HCT116 (cell line): ENCODE results near the gene PDE10A. TPM values are rescaled to one million over a fixed set of nuclear protein-coding genes. Genes with fewer than 3 reads are reported as not detected.

ENCODE experiments used
- ATAC-seq: fragments of 200-7000 bp; cut with Tn5 transposase; 2 replicates; pipeline ENCODE4 v1.9.1; 2020; ENCODE audit warnings: mild to moderate bottlenecking, moderate library complexity
- BruUV-seq: library from RNA; stranded (reverse); fragments of 400-500 nt; replicated peaks from 2 replicates; lab custom pipeline; 2021; lab: Mats Ljungman, UMichigan
- CTCF ChIA-PET: fragments of 300-600 bp; sonication (Branson Sonifier 250); formaldehyde crosslinking; loops from one replicate; lab custom pipeline; 2021; ENCODE audit warnings: antibody characterized with exemption; lab: Charles Lee
- POLR2A ChIA-PET: fragments of 300-600, 350-600 bp; sonication (Branson Sonifier 250); formaldehyde crosslinking; loops from one replicate; lab custom pipeline; 2021; ENCODE audit warnings: antibody characterized with exemption; lab: Charles Lee
- RAD21 ChIA-PET, 2 experiments: fragments of 300-600 bp; sonication (Branson Sonifier 250); formaldehyde crosslinking; loops; one replicate each; lab custom pipeline; 2023; ENCODE audit warnings: low total read pairs in 2 of 2; ENCODE audit not compliant: uncharacterized antibody in 2 of 2, unreplicated experiment in 2 of 2, low non-redundant PET in 1 of 2; lab: Charles Lee
- DNase-seq: peaks from one replicate; pipeline ENCODE4 v3.0.0-alpha.2; 2010; ENCODE audit warnings: low read depth, low spot score
- H2AFZ ChIP-seq: fragments of 200-600 bp; shearing (Covaris generic), sonication (generic); 2 replicates; pipeline ENCODE4 v1.6.1; 2017; ENCODE audit warnings: low read depth, mixed run types, mixed read lengths, antibody characterized with exemption, low read length; ENCODE audit not compliant: poor library complexity, severe bottlenecking
- H3K27ac ChIP-seq: 2 replicates; pipeline ENCODE4 v1.5.1; 2012; ENCODE audit warnings: low read depth, low read length
- H3K27me3 ChIP-seq: fragments of 200-600 bp; sonication (generic); 2 replicates; pipeline ENCODE4 v1.6.1; 2016; ENCODE audit warnings: mixed run types, low read length, mixed read lengths; ENCODE audit not compliant: insufficient read depth
- H3K36me3 ChIP-seq, 2 experiments: fragments of 200-500 bp in 1 of 2; fragments of 200-600 bp in 1 of 2; sonication (Bioruptor generic) in 1 of 2; sonication (generic) in 1 of 2; 2 replicates each; pipeline versions ENCODE4 v1.5.1 to v1.6.1; 2014 to 2016; ENCODE audit warnings: low read length in 2 of 2, inconsistent platforms in 1 of 2, mixed read lengths in 1 of 2, mixed run types in 1 of 2; ENCODE audit not compliant: insufficient read depth in 2 of 2, control insufficient read depth in 1 of 2
- H3K4me1 ChIP-seq, 2 experiments: fragments of 200-600 bp in 1 of 2; sonication (generic) in 1 of 2; 2 replicates each; pipeline versions ENCODE4 v1.5.1 to v1.6.1; 2012 to 2017; ENCODE audit warnings: low read length in 2 of 2, inconsistent platforms in 1 of 2, mild to moderate bottlenecking in 1 of 2, mixed read lengths in 1 of 2, mixed run types in 1 of 2, moderate library complexity in 1 of 2; ENCODE audit not compliant: insufficient read depth in 2 of 2, control insufficient read depth in 1 of 2
- H3K4me2 ChIP-seq: fragments of 200-600 bp; sonication (generic); 2 replicates; pipeline ENCODE4 v1.6.1; 2017; ENCODE audit warnings: mixed run types, low read length, mixed read lengths
- H3K4me3 ChIP-seq, 2 experiments: fragments of 200-600 bp in 1 of 2; sonication (generic) in 1 of 2; replicated peaks in 1 of 2; 2 replicates each; pipeline ENCODE4 v1.5.1; 2011 to 2016; ENCODE audit warnings: low read length in 2 of 2, control low read depth in 1 of 2, low read depth in 1 of 2, mild to moderate bottlenecking in 1 of 2, mixed read lengths in 1 of 2, mixed run types in 1 of 2
- H3K79me2 ChIP-seq: fragments of 200-600 bp; sonication (generic); 2 replicates; pipeline ENCODE4 v1.6.1; 2017; ENCODE audit warnings: mild to moderate bottlenecking, mixed run types, low read length, moderate library complexity, mixed read lengths; ENCODE audit not compliant: insufficient read depth
- H3K9ac ChIP-seq: fragments of 200-600 bp; sonication (generic); 2 replicates; pipeline ENCODE4 v1.6.1; 2016; ENCODE audit warnings: low read length, mixed read lengths
- H3K9me2 ChIP-seq: fragments of 200-600 bp; sonication (generic), shearing (Covaris generic); 2 replicates; pipeline ENCODE4 v1.6.1; 2017; ENCODE audit warnings: mixed run types, mild to moderate bottlenecking, moderate library complexity; ENCODE audit not compliant: insufficient read depth
- H3K9me3 ChIP-seq, 2 experiments: fragments of 200-500 bp in 1 of 2; fragments of 200-600 bp in 1 of 2; sonication (Bioruptor generic) in 1 of 2; sonication (generic) in 1 of 2; 2 replicates each; pipeline ENCODE4 v1.6.1; 2014 to 2017; ENCODE audit warnings: low read length in 2 of 2, mixed read lengths in 2 of 2, inconsistent platforms in 1 of 2, low read depth in 1 of 2, mild to moderate bottlenecking in 1 of 2, mixed run types in 1 of 2, moderate library complexity in 1 of 2; ENCODE audit not compliant: control insufficient read depth in 1 of 2, insufficient read depth in 1 of 2
- H4K20me1 ChIP-seq: fragments of 200-600 bp; sonication (generic), shearing (Covaris generic); 2 replicates; pipeline ENCODE4 v1.6.1; 2017; ENCODE audit warnings: mixed run types, mild to moderate bottlenecking, moderate library complexity; ENCODE audit not compliant: insufficient read depth
- CBX3 ChIP-seq: IDR thresholded peaks from 2 replicates; pipeline ENCODE4 v1.6.1; 2012; ENCODE audit warnings: low read depth
- ELF1 ChIP-seq: IDR thresholded peaks from 2 replicates; pipeline ENCODE4 v1.6.1; 2012; ENCODE audit warnings: low read depth, borderline replicate concordance
- EZH2 ChIP-seq: fragments of 200-600 bp; sonication (generic); IDR thresholded peaks from 2 replicates; pipeline ENCODE4 v1.6.1; 2017; ENCODE audit warnings: antibody characterized with exemption, mixed run types
- FOSL1 ChIP-seq: IDR thresholded peaks from 2 replicates; pipeline ENCODE4 v1.6.1; 2012; ENCODE audit warnings: low read depth
- JUND ChIP-seq: IDR thresholded peaks from 2 replicates; pipeline ENCODE4 v1.6.1; 2012
- POLR2AphosphoS5 ChIP-seq: IDR thresholded peaks from 2 replicates; pipeline ENCODE4 v1.6.1; 2011; ENCODE audit warnings: mild to moderate bottlenecking, low read depth, low read length, moderate library complexity
- RAD21 ChIP-seq: IDR thresholded peaks from 2 replicates; pipeline ENCODE4 v1.6.1; 2012; ENCODE audit warnings: low read depth, mild to moderate bottlenecking
- SRF ChIP-seq: IDR thresholded peaks from 2 replicates; pipeline ENCODE4 v1.6.1; 2012; ENCODE audit warnings: low read depth
- YY1 ChIP-seq: IDR thresholded peaks from 2 replicates; pipeline ENCODE4 v1.6.1; 2011; ENCODE audit warnings: low read length, low read depth, moderate library complexity, mild to moderate bottlenecking; ENCODE audit not compliant: insufficient replicate concordance; ENCODE audit errors: extremely low read depth
- ZFX ChIP-seq: fragments of 450-650 bp; IDR thresholded peaks from 2 replicates; pipeline ENCODE4 v1.6.1; 2017
- intact Hi-C: fragments of 100-400 bp; cut with micrococcal nuclease; formaldehyde crosslinking; loops from 2 replicates; pipeline ENCODE4 v1.10.0; 2022
- total RNA-seq: library from RNA; stranded (reverse); gene quantifications from one replicate; pipeline ENCODE4 v1.2.1, GENCODE V29; 2021; ENCODE audit not compliant: unreplicated experiment
- TF ChIP-seq, protein P1 (sequence below): IDR thresholded peaks from 2 replicates; pipeline ENCODE4 v1.6.1; 2012; ENCODE audit warnings: low read depth

Gene PDE10A
- total RNA-seq, 1 experiment from 2014 or later, result 0.37 TPM

- no peak overlapping the region for H3K9ac ChIP-seq
- H2AFZ ChIP-seq, result no peak overlapping the region
- BruUV-seq, result no TSS peak
- H3K79me2 ChIP-seq, result no peaks in the 10 kb centered on the region
- TF ChIP-seq JUND (no peak), POLR2AphosphoS5 (no peak), ZFX (no peak), EZH2 (no peak), RAD21 (no peak), YY1 (no peak), ELF1 (no peak), CBX3 (no peak), SRF (no peak), FOSL1 (no peak)
- TF ChIP-seq, protein P1, sequence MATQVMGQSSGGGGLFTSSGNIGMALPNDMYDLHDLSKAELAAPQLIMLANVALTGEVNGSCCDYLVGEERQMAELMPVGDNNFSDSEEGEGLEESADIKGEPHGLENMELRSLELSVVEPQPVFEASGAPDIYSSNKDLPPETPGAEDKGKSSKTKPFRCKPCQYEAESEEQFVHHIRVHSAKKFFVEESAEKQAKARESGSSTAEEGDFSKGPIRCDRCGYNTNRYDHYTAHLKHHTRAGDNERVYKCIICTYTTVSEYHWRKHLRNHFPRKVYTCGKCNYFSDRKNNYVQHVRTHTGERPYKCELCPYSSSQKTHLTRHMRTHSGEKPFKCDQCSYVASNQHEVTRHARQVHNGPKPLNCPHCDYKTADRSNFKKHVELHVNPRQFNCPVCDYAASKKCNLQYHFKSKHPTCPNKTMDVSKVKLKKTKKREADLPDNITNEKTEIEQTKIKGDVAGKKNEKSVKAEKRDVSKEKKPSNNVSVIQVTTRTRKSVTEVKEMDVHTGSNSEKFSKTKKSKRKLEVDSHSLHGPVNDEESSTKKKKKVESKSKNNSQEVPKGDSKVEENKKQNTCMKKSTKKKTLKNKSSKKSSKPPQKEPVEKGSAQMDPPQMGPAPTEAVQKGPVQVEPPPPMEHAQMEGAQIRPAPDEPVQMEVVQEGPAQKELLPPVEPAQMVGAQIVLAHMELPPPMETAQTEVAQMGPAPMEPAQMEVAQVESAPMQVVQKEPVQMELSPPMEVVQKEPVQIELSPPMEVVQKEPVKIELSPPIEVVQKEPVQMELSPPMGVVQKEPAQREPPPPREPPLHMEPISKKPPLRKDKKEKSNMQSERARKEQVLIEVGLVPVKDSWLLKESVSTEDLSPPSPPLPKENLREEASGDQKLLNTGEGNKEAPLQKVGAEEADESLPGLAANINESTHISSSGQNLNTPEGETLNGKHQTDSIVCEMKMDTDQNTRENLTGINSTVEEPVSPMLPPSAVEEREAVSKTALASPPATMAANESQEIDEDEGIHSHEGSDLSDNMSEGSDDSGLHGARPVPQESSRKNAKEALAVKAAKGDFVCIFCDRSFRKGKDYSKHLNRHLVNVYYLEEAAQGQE, result no peak
- TF ChIP-seq, all 23 proteins: peak for 0
- no peak overlapping the region for H3K4me2 ChIP-seq
- H4K20me1 ChIP-seq, result no peaks in the 10 kb centered on the region
- no peak overlapping the region for H3K27ac ChIP-seq
- ATAC-seq (no peak), DNase-seq (no peak)
- CTCF ChIA-PET, result interaction anchor here (1.9 to 2.8 kb wide), 2 partner anchors 409 to 665 kb away, joined by 6 to 42 read pairs; no protein-coding TSS in a partner anchor
- H3K27me3 ChIP-seq, result no peaks in the 10 kb centered on the region
- intact Hi-C loops, result loop anchor here (2.0 to 5.0 kb wide), 2 partner anchors 286 to 658 kb away; no protein-coding TSS in a partner anchor
- RAD21 ChIA-PET, result interaction anchor here in 1 of 2 experiments (0.6 kb wide), 1 partner anchor 408 kb away, joined by 3 read pairs; no protein-coding TSS in a partner anchor
- no peaks in the 10 kb centered on the region for H3K9me2 ChIP-seq
- H3K36me3 ChIP-seq, result no peaks in the 10 kb centered on the region
- H3K9me3 ChIP-seq, result no peaks in the 10 kb centered on the region; a peak in 1 of 4 replicates
- H3K4me1 ChIP-seq, result no peaks in the 10 kb centered on the region
- H3K4me3 ChIP-seq, result no peak overlapping the region
- POLR2A ChIA-PET, result no interaction called here
These were observed 221.9 kb downstream of the PDE10A start for GRCh38 chr6:165441181-165441580.
